Measurements from ENCODE around the gene UBAP2L.
"Not testable (repeated sequence)": the region's sequence is repeated elsewhere in the genome, so short reads cannot be mapped to it uniquely, and the experiment has no call there.

Gene UBAP2L

GRCh38 chr1:154205778-154206177 is 15.0 kb upstream of the UBAP2L start:
- not testable (repeated sequence) for ATAC-seq

DNA sequence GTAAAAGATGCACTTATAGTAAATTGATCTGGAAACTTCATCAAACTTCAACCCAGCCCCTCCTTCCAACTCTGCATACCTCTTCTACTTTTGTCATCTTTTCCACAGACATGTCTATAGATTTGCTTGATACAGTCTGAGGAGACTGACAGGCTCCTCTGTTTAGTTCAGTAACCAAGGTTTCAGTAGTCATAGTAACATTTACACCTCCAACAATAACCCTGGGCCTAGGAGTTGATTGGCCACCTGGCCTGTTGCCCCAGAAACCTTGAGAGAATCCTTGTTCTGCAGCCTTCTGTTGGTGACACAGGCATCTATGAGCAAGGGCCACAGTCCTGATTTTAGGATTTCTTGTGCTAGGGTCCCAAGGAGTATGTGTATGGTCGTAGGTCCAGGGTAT is 14.6 kb upstream of the UBAP2L start, which contains the start of gene CFAP141:
TSS of gene CFAP141 (minus strand) at position 138 of the 400 bp plus-strand sequence. CDS start at position 112, 26 bp downstream.
- peak; percentile 80 to 91 for ATAC-seq

- no peak for ATAC-seq
Observed at GRCh38 chr1:154207262-154207661, 13.5 kb upstream of the UBAP2L start.

GRCh38 chr1:154208677-154209388 is 11.9 kb upstream of the UBAP2L start:
- ATAC-seq, result no peak

- no peak for ATAC-seq
Observed at GRCh38 chr1:154212083-154212482, 8.7 kb upstream of the UBAP2L start.

- ATAC-seq, result peak; percentile 96 to 97
Observed at GRCh38 chr1:154213274-154213673, 7.5 kb upstream of the UBAP2L start.

GRCh38 chr1:154218545-154218944 is 2.2 kb upstream of the UBAP2L start:
- no peak for ATAC-seq

GRCh38 chr1:154219541-154219940 is 1.2 kb upstream of the UBAP2L start:
- no peak for ATAC-seq

DNA sequence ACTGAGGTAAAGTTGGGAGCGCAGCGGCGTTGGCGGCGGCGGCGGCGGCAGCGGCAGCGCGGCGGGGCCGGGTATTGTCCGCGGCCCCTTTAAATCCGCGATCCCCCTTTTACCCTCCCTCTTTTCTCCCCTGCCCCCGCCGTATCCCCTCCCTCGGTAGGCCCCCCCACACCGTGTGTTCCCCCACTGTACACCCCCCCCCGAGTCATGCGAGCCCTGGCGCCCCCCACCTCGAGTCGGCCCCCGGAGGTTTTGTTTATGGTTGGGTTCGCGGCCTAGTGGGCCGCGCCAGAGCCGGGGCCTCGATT is 169 bp downstream of the UBAP2L start:
- ATAC-seq, result no peak

DNA sequence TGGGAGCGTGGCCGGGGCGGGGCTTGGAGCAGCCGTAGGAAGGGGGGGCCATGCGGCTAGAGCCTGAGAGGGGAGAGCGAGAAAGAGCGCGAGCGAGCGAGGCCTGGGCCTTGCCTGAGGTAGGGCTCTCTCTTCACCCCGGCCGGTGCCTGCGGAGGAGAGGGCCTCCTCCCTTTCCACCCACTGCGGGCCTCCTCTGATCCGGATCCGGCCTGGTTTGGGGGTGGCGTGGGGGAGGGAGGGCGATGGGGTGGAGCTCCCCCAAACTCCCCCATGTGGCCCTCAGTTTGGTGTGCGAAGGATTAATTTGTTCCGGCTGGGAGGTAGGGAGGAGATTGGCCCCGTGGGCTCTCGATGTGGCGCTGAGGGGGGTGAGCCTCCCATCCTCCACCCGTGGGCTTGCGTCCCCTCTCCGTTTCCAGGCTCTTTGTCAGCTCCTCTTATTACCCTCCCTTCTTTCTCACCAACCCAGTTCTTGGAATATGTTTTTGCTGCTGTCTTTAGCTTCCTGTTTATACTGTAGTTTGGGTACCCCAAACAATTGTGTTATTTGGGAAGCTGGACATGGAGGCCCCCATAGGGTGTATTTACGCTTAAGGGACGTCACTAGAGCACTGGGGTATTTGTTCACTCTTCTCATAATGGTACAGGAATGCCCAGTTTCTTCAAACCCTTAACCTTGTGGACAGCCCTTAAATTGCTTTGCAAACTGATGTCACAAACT is 685 bp downstream of the UBAP2L start:
- ATAC-seq, result peak; percentile 18 to 31

GRCh38 chr1:154222518-154222917 is 1.8 kb downstream of the UBAP2L start:
- ATAC-seq, result no peak

GRCh38 chr1:154222918-154223317 is 2.2 kb downstream of the UBAP2L start:
- ATAC-seq, result no peak

DNA sequence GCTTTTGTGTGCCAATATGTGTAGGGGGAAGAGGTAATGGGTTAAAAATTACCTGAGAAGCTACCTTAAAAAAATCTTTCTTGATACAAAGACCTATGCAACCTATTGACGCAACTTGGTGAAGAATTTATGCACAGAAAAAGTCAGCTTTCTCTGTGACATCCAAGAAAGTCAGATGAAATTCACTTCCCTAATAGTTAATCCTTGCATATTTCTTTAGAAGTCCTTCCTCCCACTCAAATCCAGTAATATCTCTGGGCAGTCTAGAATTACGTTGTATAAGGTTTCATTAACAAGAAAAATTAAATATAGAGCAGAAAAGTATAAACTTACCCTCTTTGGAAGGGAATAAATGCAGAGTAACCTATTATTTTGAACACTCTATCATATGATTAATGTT is 2.9 kb downstream of the UBAP2L start:
- no peak for ATAC-seq

- no peak for ATAC-seq
Observed at GRCh38 chr1:154225370-154225769, 4.6 kb downstream of the UBAP2L start.

DNA sequence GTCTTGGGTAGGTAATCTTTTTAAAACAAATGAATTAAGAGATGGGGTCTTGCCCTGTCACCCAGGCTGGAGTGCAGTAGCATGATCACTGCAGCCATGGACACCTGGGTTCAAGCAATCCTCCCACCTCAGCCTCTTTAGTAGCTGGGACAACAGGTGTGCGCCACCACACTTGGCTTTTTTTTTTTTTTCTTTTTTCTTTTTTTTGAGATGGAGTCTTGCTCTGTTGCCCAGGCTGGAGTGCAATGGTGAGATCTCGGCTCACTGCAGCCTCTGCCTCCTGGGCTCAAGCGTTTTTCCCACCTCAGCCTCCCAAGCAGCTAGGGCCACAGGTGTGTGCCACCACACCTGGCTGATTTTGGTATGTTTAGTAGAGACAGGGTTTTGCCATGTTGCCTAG is 10.4 kb downstream of the UBAP2L start:
- not testable (repeated sequence) for ATAC-seq

- ATAC-seq, result not testable (repeated sequence)
Observed at GRCh38 chr1:154233127-154233526, 12.4 kb downstream of the UBAP2L start.

GRCh38 chr1:154236855-154237254 is 16.1 kb downstream of the UBAP2L start:
- ATAC-seq, result no peak

- no peak for ATAC-seq
Observed at GRCh38 chr1:154237435-154237834, 16.7 kb downstream of the UBAP2L start.

- ATAC-seq, result no peak
Observed at GRCh38 chr1:154237880-154238506, 17.2 kb downstream of the UBAP2L start.

- no peak for ATAC-seq
Observed at GRCh38 chr1:154239491-154239890, 18.7 kb downstream of the UBAP2L start.

- ATAC-seq, result peak in 1 of 2 donors; percentile 25
Observed at GRCh38 chr1:154240294-154240833, 19.6 kb downstream of the UBAP2L start.

DNA sequence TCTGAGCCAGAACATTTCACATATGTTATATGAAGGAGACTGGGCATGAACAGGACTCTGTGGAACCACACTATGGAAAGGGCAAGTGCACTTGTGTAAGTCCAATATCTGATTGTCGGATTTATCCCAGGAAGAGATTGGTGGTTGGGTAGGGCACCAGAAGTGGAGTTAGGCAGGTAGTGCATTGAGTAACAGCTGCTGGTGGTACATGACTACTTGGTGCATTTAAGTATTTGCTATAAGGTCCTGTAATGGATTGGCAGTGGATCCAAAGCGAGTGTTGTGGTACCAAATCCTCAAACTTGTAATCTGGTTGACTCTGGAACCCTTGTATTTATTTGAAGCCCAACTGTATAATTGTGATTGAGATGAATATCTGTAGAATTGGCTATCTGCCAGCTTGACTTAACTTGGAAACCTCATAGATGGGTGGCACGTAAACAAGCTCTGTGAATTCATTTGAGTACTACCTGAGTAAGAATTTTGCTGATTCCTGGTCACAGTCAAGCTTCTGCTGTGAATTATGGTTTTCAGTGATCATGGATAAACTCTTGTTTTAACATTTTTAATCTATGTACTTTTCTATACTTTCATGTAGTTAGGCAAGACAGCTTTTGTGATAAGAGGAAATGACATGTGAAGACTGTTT is 21.1 kb downstream of the UBAP2L start:
- ATAC-seq, result peak in 1 of 2 donors; percentile 30

GRCh38 chr1:154253671-154254070 is 32.9 kb downstream of the UBAP2L start:
- ATAC-seq, result no peak

Measured in activated CD4-positive, CD25-positive, alpha-beta regulatory T cell treated with anti-CD3 and anti-CD28 coated beads, Interleukin-2, amount 50 U/mL, for 24 hours (primary cell).